ENCODE measurements around the gene ARHGAP23. TPM values are rescaled to one million over a fixed set of nuclear protein-coding genes. Genes with fewer than 3 reads are reported as not detected.

ARHGAP23 gene
- polyA plus RNA-seq, 3 donors, result 0.03 to 0.21 (median 0.09) TPM

DNA sequence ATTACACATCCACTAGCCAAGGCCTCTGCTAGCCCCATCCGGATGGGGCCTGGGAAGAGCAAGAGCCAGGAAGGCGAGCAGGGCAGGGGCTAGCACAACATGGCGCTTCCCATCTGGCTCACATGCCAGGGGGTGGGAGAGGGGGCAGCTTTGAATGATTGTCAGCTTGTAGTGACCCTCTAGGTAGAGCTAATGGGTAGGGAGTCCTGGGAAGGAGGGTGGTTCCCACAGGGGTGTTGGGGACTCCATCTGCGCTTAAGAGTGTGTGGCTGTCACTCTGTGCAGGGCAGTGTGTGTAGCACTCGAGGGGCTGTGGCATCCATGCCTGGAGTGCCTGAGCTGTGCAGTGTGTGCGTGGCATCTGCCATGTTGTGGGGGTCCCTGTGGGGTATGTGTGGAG is 24.5 kb downstream of the ARHGAP23 start:
- Mint-ChIP-seq H3K27ac (peak overlapping the region in 1 of 7 donors; percentile 24), H3K27me3 (ENCODE audit: low read depth in 3 of 3) (peaks cover 33 to 46% (median 40%) of the 10 kb centered on the region in 3 donors), H3K36me3 (peaks cover 0 to 9% of the 10 kb centered on the region in 2 donors), H3K4me1 (peaks cover 24% of the 10 kb centered on the region), H3K4me3 (peak overlapping the region in 1 of 2 donors; percentile 92), H3K9me3 (peaks cover 0 to 10% (median 4%) of the 10 kb centered on the region in 7 donors)
- Histone ChIP-seq H3K9ac (ENCODE audit: insufficient read depth, low read length, poor library complexity, severe bottlenecking) (no peak overlapping the region), H3K4me3 (replicated peaks in 1 of 3; ENCODE audit: low read depth in 2 of 3, low read length in 3 of 3) (no peak overlapping the region), H4K20me1 (ENCODE audit: insufficient read depth, low read length) (no peaks in the 10 kb centered on the region), H3K4me2 (replicated peaks; ENCODE audit: extremely low read depth, low read length, poor library complexity, severe bottlenecking) (no peak overlapping the region), H3K27ac (ENCODE audit: low read depth in 1 of 2, low read length in 2 of 2) (no peak overlapping the region), H3K9me3 (replicated peaks in 1 of 2; ENCODE audit: control insufficient read depth in 1 of 2, insufficient read depth in 1 of 2, low read length in 2 of 2) (peaks cover 0 to 7% of the 10 kb centered on the region in 2 donors), H2AFZ (ENCODE audit: insufficient read depth, low read depth, low read length, poor library complexity, severe bottlenecking) (no peak overlapping the region), H3K79me2 (ENCODE audit: insufficient read depth, low read length) (no peaks in the 10 kb centered on the region), H3K27me3 (ENCODE audit: control insufficient read depth in 2 of 2, insufficient read depth in 2 of 2, low read length in 2 of 2) (peaks cover 10 to 28% of the 10 kb centered on the region in 2 donors), H3K4me1 (ENCODE audit: control insufficient read depth in 1 of 2, insufficient read depth in 2 of 2, low read length in 2 of 2) (no peaks in the 10 kb centered on the region), H3K36me3 (replicated peaks in 1 of 2; ENCODE audit: control insufficient read depth in 1 of 2, insufficient read depth in 2 of 2, low read length in 2 of 2) (no peaks in the 10 kb centered on the region)
- intact Hi-C loops (cut with micrococcal nuclease), result no loop called here
- TF ChIP-seq, protein P1, sequence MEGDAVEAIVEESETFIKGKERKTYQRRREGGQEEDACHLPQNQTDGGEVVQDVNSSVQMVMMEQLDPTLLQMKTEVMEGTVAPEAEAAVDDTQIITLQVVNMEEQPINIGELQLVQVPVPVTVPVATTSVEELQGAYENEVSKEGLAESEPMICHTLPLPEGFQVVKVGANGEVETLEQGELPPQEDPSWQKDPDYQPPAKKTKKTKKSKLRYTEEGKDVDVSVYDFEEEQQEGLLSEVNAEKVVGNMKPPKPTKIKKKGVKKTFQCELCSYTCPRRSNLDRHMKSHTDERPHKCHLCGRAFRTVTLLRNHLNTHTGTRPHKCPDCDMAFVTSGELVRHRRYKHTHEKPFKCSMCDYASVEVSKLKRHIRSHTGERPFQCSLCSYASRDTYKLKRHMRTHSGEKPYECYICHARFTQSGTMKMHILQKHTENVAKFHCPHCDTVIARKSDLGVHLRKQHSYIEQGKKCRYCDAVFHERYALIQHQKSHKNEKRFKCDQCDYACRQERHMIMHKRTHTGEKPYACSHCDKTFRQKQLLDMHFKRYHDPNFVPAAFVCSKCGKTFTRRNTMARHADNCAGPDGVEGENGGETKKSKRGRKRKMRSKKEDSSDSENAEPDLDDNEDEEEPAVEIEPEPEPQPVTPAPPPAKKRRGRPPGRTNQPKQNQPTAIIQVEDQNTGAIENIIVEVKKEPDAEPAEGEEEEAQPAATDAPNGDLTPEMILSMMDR (IDR thresholded peaks at IDR 0.05), result no peak
- 91% methylated on average over 5 of the region's 6 CpGs for WGBS (ENCODE audit: insufficient coverage)
- DNase-seq, result no peak

DNA sequence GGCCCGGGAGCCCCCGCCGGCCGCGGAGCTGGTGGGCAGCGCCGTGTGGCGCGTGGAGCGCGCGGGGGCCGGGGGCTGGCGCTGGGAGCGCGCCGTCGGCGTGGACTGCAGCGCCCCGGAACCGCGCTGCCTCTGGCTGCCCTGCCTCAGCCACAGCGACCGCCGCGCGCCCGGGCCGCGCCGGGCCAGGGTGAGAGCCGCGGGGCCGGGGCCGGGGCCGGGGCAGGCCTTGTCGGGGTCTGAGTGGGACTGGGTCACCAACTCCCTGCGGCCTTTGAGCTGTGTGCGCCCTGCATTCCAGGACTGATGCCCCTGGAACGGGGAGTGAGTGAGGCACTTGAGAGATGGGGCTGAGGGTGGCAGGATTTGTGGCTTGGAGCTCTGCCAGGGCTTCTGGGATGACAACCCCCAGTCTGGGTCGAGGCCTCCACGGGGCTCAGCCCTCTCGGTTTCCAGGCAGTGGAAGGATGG is 25.7 kb downstream of the ARHGAP23 start:
- 4% methylated on average over 44 of the region's 44 CpGs for WGBS (ENCODE audit: insufficient coverage)
- Mint-ChIP-seq H3K9me3 (peaks cover 0 to 10% (median 4%) of the 10 kb centered on the region in 7 donors), H3K4me1 (peaks cover 23% of the 10 kb centered on the region), H3K4me3 (peak overlapping the region in 1 of 2 donors; percentile 66), H3K36me3 (peaks cover 0 to 9% of the 10 kb centered on the region in 2 donors), H3K27me3 (ENCODE audit: low read depth in 3 of 3) (peaks cover 33 to 46% (median 39%) of the 10 kb centered on the region in 3 donors), H3K27ac (no peak overlapping the region)
- TF ChIP-seq, protein P1 (IDR thresholded peaks at IDR 0.05), result no peak
- Histone ChIP-seq H3K4me3 (replicated peaks in 1 of 3; ENCODE audit: low read depth in 2 of 3, low read length in 3 of 3) (no peak overlapping the region), H3K9me3 (replicated peaks in 1 of 2; ENCODE audit: control insufficient read depth in 1 of 2, insufficient read depth in 1 of 2, low read length in 2 of 2) (peaks cover 0 to 7% of the 10 kb centered on the region in 2 donors), H3K27ac (ENCODE audit: low read depth in 1 of 2, low read length in 2 of 2) (no peak overlapping the region), H3K27me3 (ENCODE audit: control insufficient read depth in 2 of 2, insufficient read depth in 2 of 2, low read length in 2 of 2) (peaks cover 10 to 28% of the 10 kb centered on the region in 2 donors), H3K79me2 (ENCODE audit: insufficient read depth, low read length) (no peaks in the 10 kb centered on the region), H3K4me2 (replicated peaks; ENCODE audit: extremely low read depth, low read length, poor library complexity, severe bottlenecking) (no peak overlapping the region), H3K4me1 (ENCODE audit: control insufficient read depth in 1 of 2, insufficient read depth in 2 of 2, low read length in 2 of 2) (no peaks in the 10 kb centered on the region), H2AFZ (ENCODE audit: insufficient read depth, low read depth, low read length, poor library complexity, severe bottlenecking) (no peak overlapping the region), H3K36me3 (replicated peaks in 1 of 2; ENCODE audit: control insufficient read depth in 1 of 2, insufficient read depth in 2 of 2, low read length in 2 of 2) (no peaks in the 10 kb centered on the region), H4K20me1 (ENCODE audit: insufficient read depth, low read length) (no peaks in the 10 kb centered on the region), H3K9ac (ENCODE audit: insufficient read depth, low read length, poor library complexity, severe bottlenecking) (no peak overlapping the region)
- intact Hi-C loops (cut with micrococcal nuclease), result no loop called here
- no peak for DNase-seq
